ENCODE measurements around the gene SNX15.

The SNX15 gene

DNA sequence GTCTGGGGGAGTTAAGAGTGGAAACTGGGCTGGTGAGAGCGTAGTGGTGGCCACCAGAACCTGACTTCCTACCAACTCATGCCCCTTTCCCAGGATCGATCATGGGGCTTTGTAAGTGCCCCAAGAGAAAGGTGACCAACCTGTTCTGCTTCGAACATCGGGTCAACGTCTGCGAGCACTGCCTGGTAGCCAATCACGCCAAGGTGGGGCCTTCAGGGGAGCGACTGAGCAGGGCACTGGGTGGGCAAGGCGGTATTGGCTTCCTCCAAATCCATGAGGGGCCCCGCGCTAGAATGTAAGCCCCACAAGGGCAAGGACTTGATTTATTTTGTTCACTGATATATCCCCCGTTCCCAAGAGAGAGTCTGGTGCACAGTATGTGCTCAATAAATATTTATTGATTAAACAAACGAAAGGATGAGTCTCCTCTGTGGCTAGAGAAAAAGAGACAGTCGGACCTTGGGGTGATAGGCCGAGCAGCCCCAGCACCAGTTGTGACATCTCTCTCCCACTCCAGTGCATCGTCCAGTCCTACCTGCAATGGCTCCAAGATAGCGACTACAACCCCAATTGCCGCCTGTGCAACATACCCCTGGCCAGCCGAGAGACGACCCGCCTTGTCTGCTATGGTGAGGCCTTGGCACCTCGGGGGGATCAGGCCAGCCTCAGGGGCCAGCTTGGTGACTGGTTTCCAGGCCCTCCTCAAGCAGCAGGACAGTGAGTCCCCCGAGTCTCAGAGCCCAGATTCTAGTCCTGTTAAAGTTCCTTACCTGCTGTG is 57.5 kb downstream of the SNX15 start:
- no peak for DNase-seq (ENCODE audit: low read depth)

DNA sequence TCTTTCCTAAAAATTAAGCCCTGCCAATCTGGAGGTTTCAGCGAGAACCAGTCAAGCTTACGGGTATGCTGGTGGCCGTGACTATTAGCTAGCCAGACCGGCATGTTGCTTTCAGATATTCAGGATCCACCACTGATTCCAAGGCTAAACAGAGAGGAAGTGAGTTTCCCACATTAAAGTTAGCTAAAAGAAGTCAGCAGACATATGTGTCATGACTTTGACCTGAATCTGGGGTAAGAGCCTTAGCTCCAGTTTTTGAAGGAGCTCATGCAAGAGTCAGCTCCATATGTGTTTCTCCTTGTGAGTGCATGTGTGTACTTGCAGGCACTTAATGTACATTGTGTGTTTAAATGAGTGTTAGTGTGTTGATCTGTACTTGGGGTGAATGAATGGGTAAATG is 58.2 kb downstream of the SNX15 start:
- no peak for DNase-seq (ENCODE audit: low read depth)

DNA sequence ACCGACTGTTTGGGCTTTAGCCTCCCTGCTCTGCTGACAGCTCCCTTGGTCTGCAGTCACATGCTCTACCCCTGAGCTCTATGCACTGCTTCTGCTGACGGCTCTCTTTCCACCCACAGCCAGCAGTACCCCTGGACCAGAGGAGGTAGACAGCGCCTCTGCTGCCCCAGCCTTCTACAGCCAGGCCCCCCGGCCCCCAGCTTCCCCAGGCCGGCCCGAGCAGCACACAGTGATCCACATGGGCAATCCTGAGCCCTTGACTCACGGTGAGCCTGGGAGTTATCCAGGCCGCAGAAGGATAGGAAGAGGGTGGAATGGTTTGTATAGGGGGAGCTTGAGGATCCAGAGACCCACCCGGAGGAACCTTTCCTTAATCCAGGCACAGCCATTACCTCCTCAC is 59.6 kb downstream of the SNX15 start:
- DNase-seq (ENCODE audit: low read depth), result no peak

DNA sequence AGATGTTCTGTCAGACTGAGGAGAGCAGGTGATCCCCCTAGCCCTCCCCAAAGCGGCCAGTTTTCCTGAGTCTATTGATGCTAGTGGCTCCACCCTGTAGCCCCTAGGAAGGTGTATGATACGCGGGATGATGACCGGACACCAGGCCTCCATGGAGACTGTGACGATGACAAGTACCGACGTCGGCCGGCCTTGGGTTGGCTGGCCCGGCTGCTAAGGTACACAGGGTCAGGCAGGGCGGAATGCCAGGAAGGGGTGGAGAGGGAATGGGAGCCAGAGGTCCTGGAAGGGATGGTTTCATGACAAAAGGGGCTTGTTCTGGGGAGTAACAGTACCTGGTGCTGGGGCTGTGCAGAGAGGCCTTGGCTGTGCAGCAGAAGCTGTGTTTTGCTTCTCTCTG is 60.0 kb downstream of the SNX15 start:
- no peak for DNase-seq (ENCODE audit: low read depth)

DNA sequence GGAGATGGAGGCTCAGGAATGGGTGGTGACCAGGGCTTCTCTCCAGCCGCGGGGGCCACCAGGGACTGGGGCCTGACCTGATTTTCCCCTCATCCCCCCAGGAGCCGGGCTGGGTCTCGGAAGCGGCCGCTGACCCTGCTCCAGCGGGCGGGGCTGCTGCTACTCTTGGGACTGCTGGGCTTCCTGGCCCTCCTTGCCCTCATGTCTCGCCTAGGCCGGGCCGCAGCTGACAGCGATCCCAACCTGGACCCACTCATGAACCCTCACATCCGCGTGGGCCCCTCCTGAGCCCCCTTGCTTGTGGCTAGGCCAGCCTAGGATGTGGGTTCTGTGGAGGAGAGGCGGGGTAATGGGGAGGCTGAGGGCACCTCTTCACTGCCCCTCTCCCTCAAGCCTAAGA is 60.6 kb downstream of the SNX15 start:
- no peak for DNase-seq (ENCODE audit: low read depth)

DNA sequence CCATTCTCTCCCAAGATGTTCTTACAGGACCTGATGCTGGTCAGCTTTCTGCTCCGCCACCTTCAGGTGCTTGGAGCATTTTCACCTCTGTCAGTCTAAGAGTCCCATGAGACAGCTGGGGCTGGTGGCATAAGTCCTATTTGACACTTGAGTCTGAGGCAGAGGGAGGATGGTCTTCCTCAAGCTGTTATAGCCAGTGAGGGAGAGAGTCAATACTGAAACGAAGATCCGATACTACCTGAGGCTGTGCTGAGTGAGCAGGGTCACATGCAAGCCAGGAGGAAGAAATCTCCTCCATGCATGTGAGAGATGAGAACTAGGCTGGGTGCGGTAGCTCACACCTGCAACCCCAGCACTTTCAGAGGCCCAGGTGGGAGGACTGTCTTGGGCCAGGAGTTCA is 62.4 kb downstream of the SNX15 start:
- no peak for DNase-seq (ENCODE audit: low read depth)
